SH-SY5Y (cell line): ENCODE measurements around the gene USP33.

Experiments used
- GATA2 ChIP-seq: IDR thresholded peaks from 2 replicates; pipeline ENCODE4 v1.6.1; 2011; ENCODE audit warnings: mild to moderate bottlenecking, low read depth, low read length
- GATA3 ChIP-seq: IDR thresholded peaks from 2 replicates; pipeline ENCODE4 v1.6.1; 2011; ENCODE audit warnings: low read depth, mild to moderate bottlenecking, low read length, moderate library complexity

DNA sequence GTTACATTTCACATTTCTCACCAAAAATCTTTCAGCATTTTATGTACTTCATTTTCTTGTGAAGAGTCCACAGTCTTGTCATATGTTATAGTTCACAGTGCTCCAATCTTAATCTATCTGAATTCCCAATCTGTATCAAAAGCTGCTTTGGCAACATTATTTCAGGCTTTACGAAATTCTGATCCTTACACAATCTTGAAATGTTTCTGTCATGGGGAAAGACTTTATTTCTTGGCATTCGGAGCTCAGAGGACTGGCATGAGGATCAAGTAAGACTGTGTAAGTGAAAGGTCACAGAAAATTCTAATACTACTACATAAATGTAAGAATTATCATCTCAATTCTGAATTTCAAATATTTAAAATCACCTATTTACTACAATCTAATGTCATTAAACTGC, 2.0 kb downstream of the USP33 start:
- TF ChIP-seq GATA2 (no peak), GATA3 (no peak)
